Activated CD4-positive, alpha-beta T cell treated with anti-CD3 and anti-CD28 coated beads, Interleukin-2, amount 50 U/mL, for 4 hours (primary cell): Measurements from ENCODE around the gene COL27A1.

Source experiments
- DNase-seq, 2 experiments: peaks; one replicate each; pipeline ENCODE4 v3.0.0-alpha.2; 2020

Gene COL27A1

GRCh38 chr9:114207845-114208244, 52.5 kb downstream of the COL27A1 start:
- DNase-seq: no peak

- no peak for DNase-seq
Observed at GRCh38 chr9:114209151-114209550, 53.8 kb downstream of the COL27A1 start.

- DNase-seq: no peak
Observed at GRCh38 chr9:114210136-114210535, 54.8 kb downstream of the COL27A1 start.

GRCh38 chr9:114210691-114211276, 55.4 kb downstream of the COL27A1 start:
- DNase-seq: no peak

GRCh38 chr9:114212826-114213225, 57.5 kb downstream of the COL27A1 start:
- no peak for DNase-seq

- no peak for DNase-seq
Observed at GRCh38 chr9:114213566-114213965, 58.2 kb downstream of the COL27A1 start.

- no peak for DNase-seq
Observed at GRCh38 chr9:114214181-114214580, 58.8 kb downstream of the COL27A1 start.

- DNase-seq: no peak
Observed at GRCh38 chr9:114214686-114215414, 59.5 kb downstream of the COL27A1 start.

- no peak for DNase-seq
Observed at GRCh38 chr9:114216081-114216480, 60.7 kb downstream of the COL27A1 start.

- no peak for DNase-seq
Observed at GRCh38 chr9:114216976-114217375, 61.6 kb downstream of the COL27A1 start.

GRCh38 chr9:114218264-114219120, 63.2 kb downstream of the COL27A1 start:
- no peak for DNase-seq

GRCh38 chr9:114220061-114220541, 64.8 kb downstream of the COL27A1 start:
- no peak for DNase-seq

GRCh38 chr9:114221706-114222465, 66.5 kb downstream of the COL27A1 start:
- DNase-seq: no peak

- DNase-seq: no peak
Observed at GRCh38 chr9:114223564-114224246, 68.4 kb downstream of the COL27A1 start.

- no peak for DNase-seq
Observed at GRCh38 chr9:114224247-114224610, 68.9 kb downstream of the COL27A1 start.

- no peak for DNase-seq
Observed at GRCh38 chr9:114225561-114226212, 70.3 kb downstream of the COL27A1 start.

- DNase-seq: no peak
Observed at GRCh38 chr9:114226246-114227055, 71.1 kb downstream of the COL27A1 start.

- no peak for DNase-seq
Observed at GRCh38 chr9:114227288-114228015, 72.1 kb downstream of the COL27A1 start.

GRCh38 chr9:114228016-114228808, 72.9 kb downstream of the COL27A1 start:
- no peak for DNase-seq
